ENCODE measurements around the gene PDE4D. TPM values are rescaled to one million over a fixed set of nuclear protein-coding genes. Genes with fewer than 3 reads are reported as not detected.

PDE4D gene
- total and polyA plus RNA-seq, 10 of the 15 experiments (the other 5 are each of a cell fraction or from before 2014, with no cell fraction given), result 0.87 to 4.1 (median 2.2) TPM

- TF ChIP-seq ZBED1 (IDR thresholded peaks at IDR 0.05; ENCODE audit: borderline replicate concordance) (no peak), NFYB (IDR thresholded peaks at IDR 0.05; ENCODE audit: insufficient read depth, low read depth, low read length) (no peak), NKRF (conservative IDR thresholded peaks at IDR 0.05) (no peak), PAX8 (IDR thresholded peaks at IDR 0.05) (no peak), WRNIP1 (IDR thresholded peaks at IDR 0.05; ENCODE audit: borderline replicate concordance, low read depth, low read length) (no peak), ZZZ3 (IDR thresholded peaks at IDR 0.05; ENCODE audit: control insufficient read depth, insufficient read length, low read depth) (no peak), ATF2 (IDR thresholded peaks at IDR 0.05; ENCODE audit: low read length) (no peak)
- TF ChIP-seq, protein P1, sequence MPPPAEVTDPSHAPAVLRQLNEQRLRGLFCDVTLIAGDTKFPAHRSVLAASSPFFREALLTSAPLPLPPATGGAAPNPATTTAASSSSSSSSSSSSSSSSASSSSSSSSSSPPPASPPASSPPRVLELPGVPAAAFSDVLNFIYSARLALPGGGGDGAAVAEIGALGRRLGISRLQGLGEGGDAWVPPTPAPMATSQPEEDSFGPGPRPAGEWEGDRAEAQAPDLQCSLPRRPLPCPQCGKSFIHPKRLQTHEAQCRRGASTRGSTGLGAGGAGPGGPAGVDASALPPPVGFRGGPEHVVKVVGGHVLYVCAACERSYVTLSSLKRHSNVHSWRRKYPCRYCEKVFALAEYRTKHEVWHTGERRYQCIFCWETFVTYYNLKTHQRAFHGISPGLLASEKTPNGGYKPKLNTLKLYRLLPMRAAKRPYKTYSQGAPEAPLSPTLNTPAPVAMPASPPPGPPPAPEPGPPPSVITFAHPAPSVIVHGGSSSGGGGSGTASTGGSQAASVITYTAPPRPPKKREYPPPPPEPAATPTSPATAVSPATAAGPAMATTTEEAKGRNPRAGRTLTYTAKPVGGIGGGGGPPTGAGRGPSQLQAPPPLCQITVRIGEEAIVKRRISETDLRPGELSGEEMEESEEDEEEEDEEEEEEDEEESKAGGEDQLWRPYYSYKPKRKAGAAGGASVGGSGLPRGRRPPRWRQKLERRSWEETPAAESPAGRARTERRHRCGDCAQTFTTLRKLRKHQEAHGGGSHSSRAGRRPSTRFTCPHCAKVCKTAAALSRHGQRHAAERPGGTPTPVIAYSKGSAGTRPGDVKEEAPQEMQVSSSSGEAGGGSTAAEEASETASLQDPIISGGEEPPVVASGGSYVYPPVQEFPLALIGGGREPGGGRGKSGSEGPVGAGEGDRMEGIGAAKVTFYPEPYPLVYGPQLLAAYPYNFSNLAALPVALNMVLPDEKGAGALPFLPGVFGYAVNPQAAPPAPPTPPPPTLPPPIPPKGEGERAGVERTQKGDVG (CRISPR knock-in tag; IDR thresholded peaks at IDR 0.05), result no peak
- in situ Hi-C loops (cut with MboI) (no loop called here), intact Hi-C loops (cut with micrococcal nuclease; ENCODE audit: unreplicated experiment) (no loop called here)
- Histone ChIP-seq H3K36me3 (ENCODE audit: control insufficient read depth in 2 of 2, insufficient read depth in 2 of 2, low read length in 1 of 2) (no peaks in the 10 kb centered on the region), H3K4me1 (ENCODE audit: control insufficient read depth, insufficient read depth, low read length) (peaks cover 5% of the 10 kb centered on the region; the same call in 1 of the 2 replicates), H3K27ac (ENCODE audit: control insufficient read depth, insufficient read depth) (no peak overlapping the region), H3K27me3 (replicated peaks in 1 of 2; ENCODE audit: control insufficient read depth in 2 of 2, insufficient read depth in 2 of 2, low read length in 1 of 2) (peaks cover 7 to 33% of the 10 kb centered on the region in 2 experiments), H3K4me3 (no peak overlapping the region), H4K20me1 (ENCODE audit: control insufficient read depth, insufficient read depth) (no peaks in the 10 kb centered on the region), H3K4me2 (ENCODE audit: control insufficient read depth, insufficient read depth) (no peak overlapping the region), H3K9ac (ENCODE audit: control insufficient read depth, insufficient read depth, low read length) (no peak overlapping the region), H2AFZ (ENCODE audit: control insufficient read depth, low read depth, low read length) (no peak overlapping the region), H3K79me2 (ENCODE audit: control insufficient read depth, insufficient read depth, low read length) (no peaks in the 10 kb centered on the region), H3K9me3 (replicated peaks; ENCODE audit: control insufficient read depth, insufficient read depth, low read length) (no peaks in the 10 kb centered on the region)
- FAIRE-seq, result no peak
- ChIA-PET CTCF (no interaction called here), RAD21 (ENCODE audit: unreplicated experiment) (interaction anchor here (1.4 kb wide), 1 partner anchor 133 kb away, joined by 3 read pairs; no protein-coding TSS in a partner anchor), SMC1A (ENCODE audit: uncharacterized antibody, unreplicated experiment) (no interaction called here), POLR2A (no interaction called here)
- no TSS peak for BruUV-seq (replicated peaks)
- 4% methylated on average over 2 of the region's 2 CpGs for WGBS (ENCODE audit: insufficient coverage, insufficient replicate concordance, low lambda C conversion rate, missing lambda C conversion rate)
- no peak for DNase-seq (ENCODE audit: low read depth, low spot score)
- ATAC-seq, result no peak
These were observed 852.7 kb downstream of the PDE4D start for GRCh38 chr5:59040804-59041201.

All from GM12878 (cell line).